GM04503 (cell line): Measurements from ENCODE around the gene OR51B4.
"Not testable (repeated sequence)": the region's sequence is repeated elsewhere in the genome, so short reads cannot be mapped to it uniquely, and the experiment has no call there.

Source experiments
- DNase-seq: peaks from one replicate; pipeline ENCODE4 v3.0.0-alpha.2; 2012; ENCODE audit warnings: low read depth

The OR51B4 gene, protein sequence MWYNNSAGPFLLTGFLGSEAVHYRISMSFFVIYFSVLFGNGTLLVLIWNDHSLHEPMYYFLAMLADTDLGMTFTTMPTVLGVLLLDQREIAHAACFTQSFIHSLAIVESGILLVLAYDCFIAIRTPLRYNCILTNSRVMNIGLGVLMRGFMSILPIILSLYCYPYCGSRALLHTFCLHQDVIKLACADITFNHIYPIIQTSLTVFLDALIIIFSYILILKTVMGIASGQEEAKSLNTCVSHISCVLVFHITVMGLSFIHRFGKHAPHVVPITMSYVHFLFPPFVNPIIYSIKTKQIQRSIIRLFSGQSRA

DNA sequence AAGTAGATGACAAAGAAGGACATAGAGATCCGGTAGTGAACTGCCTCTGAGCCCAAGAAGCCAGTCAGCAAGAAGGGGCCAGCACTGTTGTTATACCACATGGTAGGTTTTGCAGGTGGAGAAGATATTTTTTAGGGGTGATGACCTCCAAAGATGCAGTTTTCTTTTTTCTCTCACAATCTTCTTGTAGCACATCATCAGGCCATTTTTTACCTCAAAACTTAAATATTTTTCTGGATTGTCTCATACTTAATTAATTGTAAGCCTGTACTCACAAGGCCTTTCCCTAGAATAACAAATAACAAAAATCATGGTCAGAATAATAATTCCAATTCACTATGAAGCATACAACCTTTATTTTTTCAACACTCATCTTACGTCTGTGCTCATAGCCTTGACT is at the start of gene OR51B4:
Gene OR51B4, minus strand, starts transcription at position 101 of the 400 bp plus-strand sequence. Its CDS starts 0 bp downstream, at position 101.
- no peak for DNase-seq

DNA sequence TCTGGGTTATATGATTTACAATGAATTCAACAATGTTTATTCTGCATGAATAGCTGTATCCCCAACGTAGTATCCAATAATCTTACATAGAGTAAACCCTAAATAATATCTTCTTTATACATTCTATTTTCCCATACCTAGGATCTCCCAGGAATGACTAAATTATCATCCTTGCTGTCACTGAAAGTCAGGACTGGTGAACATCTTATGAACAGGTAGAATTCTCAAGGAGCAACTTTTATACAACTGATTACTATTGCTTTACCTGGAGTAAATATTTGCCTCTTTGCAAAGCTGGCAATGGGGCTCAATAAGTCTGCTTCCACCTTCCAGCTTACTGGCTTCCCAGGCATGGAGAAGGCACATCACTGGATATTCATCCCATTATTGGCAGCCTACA is 49.5 kb upstream of the OR51B4 start, which contains the start of gene OR51B6:
Gene OR51B6, plus strand, starts transcription at position 301 of the 400 bp plus-strand sequence. Its CDS starts 0 bp downstream, at position 301.
- DNase-seq, result no peak

DNA sequence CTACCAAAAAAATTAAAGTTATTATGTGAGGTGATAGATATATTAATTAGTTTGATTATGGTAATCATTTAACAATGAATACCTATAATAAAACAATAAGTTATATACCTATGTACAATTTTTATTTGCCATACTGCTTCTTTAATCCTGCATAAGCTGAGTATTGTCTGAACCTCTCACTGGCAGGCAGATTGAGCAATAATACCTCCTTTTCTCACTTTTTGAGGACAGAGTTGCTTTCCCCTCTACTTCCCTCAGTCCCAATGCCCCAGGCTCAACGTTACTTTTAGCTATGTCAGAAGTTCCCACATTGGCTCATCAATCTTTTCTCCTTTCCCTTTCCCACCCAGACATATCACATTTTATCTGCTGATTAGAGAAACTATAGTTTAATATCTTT is 47.8 kb upstream of the OR51B4 start:
- DNase-seq, result no peak

DNA sequence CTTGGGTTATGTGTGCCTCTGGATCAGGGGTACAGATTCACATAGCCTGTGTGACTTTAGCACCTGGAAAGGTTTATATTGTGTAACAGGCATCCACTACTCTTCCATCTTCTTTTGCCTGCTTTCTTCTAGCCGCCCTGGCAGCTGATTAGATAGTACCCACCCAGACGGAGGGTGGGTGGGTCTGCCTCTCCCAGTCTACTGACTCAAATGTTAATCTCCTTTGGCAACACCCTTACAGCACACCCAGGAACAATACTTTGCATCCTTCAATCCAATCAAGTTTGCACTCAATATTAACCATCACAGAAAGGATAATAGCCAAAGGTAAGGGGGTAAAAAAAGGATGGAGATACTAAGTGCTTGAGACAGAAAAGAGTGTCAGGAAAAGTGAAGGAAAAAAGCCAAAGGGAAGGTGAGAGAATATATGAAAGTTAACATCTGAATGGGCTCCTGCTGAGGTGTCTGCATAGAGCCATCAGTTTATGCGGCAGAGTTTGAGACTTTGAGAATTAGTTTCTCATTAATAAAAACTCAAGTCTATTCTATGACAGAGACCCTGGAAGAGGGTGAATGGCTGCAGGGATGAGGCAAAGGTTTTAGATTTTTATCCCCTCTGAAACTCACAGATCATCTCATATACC is 46.9 kb upstream of the OR51B4 start:
- DNase-seq, result no peak

DNA sequence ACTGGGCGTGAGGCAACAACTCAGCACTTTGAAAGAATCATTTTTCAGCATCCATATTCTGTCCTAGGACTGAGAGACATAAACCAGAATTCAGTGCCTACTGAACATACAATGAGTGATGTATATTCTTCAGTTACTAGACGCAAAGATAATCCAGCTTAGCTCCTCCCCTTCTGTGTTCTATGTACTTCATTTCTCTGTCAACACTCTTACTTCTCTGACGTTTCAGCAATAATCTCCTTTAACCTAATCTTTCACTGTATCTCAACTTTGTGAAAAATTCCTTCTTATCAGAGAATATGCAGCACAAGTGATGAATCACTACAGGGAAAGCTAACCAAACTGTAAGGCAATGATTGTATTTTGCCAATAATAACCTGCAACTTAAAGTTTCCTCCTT is 44.1 kb upstream of the OR51B4 start:
- no peak for DNase-seq

DNA sequence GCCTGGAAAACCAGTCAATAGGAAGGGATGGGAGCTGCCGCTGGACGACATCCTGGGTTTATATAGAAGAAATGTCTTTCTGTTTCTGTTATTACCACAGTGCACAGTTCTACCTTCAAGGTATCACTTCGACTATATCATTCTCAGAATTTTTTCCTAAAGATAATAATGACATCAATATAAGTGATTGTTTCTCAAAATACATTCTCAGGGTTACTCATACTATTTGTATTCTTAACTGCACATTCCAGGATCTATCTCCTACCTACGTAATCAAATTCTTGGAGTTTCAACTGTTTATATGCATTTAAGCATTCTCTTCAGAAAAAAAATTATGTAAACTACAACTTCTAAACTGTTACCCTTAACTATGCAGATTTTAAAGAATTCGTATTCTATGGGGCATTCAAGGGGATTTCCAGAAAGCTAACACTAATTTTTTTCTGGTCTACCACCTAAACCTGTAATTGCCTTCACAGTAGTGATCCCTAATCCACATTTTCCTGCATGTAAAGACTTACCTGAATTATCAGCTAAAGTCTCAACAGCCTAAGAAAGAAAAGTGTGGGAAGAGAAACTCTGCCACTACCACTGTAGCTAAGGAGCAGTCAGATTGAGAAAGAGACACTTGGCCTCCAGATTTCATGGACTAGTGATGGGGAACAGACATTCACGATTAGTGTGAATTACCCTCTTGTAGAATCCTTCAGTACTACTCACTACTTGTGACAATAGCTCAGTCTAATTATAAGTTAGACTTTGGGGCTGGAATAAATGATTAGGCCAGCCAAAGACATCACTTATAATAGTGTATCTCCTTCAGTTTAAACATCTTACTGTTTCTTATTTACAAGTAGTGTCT is 42.0 kb upstream of the OR51B4 start, which contains the start of gene OR51B5:
Gene OR51B5, minus strand, starts transcription at position 51 of the 862 bp plus-strand sequence. Its CDS starts 0 bp downstream, at position 51.
- no peak for DNase-seq

DNA sequence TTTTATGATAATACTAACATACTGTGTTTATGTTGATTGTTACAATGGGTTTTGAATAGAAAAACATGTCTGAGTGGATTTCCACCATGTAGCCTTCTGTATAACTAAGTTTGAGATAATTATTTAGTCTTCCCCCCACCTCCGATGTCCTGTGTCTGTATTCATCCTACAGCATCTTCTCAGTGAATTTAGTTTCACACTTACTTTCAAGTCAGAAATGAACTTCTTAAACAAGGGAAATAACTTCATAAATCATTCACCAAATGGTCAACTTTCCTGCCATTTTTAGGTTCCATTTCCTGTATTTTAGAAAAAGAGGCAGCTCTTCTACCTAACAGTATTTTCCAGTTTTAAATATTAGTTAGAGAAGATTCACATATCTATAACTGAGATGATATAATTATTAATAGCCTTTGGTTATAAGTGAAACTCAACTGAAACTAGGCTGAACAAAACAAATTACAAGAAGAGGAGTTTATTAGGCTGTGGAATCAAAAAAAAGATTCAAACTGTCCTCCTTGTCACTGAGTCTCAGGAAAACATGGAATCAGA is 38.1 kb upstream of the OR51B4 start:
- DNase-seq, result no peak

DNA sequence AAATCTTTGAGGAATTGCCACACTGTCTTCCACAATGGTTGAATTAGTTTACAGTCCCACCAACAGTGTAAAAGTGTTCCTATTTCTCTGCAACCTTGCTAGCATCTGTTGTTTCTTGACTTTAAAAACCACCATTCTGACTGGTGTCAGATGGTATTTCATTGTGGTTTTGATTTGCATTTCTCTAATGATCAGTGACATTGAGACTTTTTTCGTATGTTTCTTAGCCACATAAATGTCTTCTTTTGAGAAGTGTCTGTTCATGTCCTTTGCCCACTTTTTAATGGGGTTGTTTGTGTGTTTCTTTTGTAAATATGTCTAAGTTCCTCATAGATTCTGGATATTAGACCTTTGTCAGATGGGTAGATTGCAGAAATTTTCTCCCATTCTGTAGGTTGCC is 35.5 kb upstream of the OR51B4 start:
- DNase-seq, result not testable (repeated sequence)

DNA sequence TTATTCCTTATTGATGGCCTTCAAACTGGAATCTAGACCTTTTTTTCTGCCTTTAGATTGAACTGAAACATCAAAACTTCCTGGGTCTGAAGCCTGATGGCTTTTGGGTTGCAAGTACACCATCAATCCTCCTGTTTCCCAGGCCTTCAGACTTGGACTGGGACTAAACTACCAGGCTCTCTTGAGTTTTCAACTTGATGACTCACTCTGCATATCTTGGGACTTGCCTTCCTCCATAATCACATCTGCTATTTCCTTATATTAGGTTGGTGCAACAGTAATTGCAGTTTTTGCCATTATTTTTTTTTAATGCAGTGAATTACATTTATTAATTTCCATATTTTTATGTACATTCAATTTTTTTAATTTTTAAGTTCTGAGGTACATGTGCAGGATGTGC is 34.6 kb upstream of the OR51B4 start:
- DNase-seq, result peak; percentile 23

DNA sequence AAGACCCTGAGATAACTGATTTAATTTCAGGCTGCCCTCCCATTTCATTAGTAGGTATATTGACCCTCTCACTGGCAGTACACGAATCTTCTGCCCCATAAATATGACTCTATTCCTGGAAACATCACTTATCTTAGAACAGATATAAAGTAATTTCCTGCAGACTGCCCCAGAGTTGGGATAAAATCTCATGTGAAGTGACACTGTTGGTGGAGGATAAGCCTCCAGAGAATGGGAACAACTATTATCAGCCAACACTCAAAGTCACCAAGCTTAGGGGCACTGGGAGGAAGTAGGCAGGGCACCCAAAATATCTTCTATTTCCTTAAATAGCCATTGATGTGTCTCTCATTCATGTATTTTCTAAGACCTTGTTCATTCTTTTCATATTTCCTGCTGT is 33.4 kb upstream of the OR51B4 start:
- DNase-seq, result no peak

DNA sequence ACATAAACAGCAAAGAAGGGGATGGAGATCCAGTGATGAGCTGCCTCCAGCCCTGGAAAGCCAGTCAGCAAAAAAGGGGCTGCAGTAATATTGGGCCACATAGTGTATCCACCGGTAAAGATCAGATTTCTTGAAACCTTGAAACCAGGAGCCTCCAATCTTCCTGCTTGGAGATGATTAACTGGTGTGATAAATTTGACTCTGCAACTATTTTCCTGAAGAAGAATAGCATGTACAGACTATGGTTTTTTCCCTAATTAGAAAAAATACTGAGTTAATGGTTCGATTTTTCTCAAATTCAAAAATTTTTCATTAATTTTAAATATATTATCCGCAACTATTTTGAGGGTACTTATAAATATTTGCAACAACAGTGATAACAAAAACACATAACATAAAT is 22.5 kb upstream of the OR51B4 start, which contains the start of gene OR51B2:
Gene OR51B2, minus strand, starts transcription at position 101 of the 400 bp plus-strand sequence. Its CDS starts 0 bp downstream, at position 101.
- no peak for DNase-seq

DNA sequence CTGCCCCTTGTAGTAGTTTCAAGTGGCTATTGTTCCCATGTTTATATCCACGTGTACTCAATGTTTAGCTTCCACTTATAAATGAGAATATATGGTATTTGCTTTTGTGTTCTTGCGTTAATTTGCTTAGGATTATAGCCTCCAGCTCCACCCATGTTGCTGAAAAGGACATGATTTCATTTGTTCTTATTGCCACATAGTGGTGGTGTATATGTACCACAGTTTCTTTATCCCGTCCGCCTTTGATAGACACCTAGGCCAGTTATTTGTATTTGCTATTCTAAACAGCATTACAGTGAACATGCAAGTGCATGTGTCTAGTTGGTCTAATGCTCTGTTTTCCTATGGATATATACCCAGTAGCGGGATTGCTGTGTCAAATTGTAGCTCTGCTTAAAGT is 15.5 kb upstream of the OR51B4 start:
- no peak for DNase-seq

DNA sequence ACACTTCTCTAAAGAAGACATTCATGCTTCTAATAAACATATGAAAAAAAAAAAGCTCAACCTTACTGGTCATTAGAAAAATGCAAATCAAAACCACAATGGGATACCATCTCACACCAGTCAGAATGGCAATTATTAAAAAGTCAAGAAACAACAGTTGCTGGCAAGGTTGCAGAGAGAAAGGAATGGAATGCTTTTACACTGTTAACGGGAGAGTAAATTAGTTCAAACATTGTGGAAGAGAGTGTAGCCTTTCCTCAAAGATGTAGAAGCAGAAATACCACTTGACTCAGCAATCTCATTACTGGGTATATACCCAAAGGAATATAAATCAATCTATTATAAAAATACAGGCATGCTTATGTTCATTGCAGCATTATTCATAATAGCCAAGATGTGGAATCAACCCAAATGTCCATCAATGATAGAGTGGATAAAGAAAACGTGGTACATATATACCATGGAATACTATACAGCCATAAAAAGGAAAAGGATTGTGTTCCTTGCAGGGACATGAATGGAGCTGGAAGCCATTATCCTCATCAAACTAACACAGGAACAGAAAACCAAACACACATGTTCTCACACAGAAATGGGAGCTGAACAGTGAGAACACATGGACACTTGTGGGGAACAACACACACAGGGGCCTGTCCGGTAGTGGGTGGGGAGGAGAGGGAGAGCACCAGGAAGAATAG is 11.7 kb upstream of the OR51B4 start:
- DNase-seq, result not testable (repeated sequence)

DNA sequence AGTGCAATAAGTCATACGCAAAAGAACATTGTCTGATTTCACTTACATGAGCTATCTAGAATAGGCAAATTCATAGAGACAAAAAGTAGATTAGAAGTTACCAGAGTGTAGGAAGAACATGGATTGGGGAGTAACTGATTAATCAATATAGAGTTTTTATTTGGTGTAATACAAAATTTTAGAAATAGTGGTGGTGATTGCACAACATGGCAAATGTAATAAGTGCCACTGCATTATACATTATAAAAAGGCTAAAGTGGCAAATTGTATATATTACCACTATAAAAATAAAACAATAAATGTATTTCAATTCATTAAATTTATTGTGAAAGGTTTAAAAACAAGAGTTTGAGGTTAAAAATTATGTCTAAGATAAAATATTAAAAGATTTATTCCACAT is 8.7 kb upstream of the OR51B4 start:
- no peak for DNase-seq

DNA sequence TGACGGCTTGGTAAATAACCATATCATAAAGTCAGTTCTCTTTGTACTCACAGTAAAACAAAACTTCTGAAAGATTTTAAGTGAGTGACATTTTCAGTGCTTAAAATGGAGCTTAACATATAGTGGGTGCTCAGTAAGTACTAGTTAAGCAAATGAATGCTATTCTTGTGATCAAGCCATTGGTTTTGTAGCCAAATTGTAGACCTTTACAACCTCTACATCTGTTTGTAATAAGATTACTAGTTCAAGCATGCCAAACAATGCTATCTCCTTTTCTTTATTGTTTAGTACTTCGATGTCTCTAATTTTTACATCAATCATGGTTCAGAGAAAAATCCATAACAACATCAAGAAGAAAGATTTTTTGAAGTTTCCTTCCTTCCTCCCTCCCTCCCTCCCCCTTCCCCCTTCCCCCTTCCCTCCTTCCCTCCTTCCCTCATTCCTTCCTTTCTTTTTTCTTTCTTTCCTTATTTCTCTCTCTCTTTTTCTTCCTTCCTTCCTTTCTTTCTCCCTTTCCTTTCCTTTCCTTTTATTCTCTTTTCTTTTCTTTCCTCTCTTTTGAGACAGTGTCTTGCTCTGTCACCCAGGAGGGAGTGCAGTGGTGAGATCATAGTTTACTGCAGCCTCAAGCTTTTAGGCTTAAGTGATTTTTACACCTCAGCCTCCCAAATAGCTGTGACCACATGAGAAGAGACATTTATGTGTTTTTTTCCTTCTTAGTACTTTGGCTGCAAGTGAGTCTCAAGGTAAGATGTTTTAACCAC is 5.7 kb upstream of the OR51B4 start:
- no peak for DNase-seq

DNA sequence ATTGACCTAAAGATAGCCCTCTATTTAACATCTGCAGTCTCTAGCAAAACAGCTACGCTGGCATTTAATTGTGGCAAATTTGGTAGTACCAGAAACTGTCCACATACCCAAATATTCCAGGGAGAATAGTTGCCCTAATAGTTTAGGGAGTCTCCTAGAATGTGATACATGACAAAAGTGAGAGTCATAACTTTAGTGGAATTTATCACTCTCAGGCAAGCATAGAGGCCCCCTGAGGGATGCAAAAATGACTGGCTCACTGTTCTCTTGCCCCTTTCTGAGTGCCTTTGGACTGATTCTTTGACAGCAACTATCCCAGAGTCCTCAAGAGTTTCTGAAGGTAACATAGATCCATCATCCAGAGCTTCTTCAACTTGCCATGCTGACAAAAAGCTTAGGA is 2.3 kb upstream of the OR51B4 start:
- no peak for DNase-seq

DNA sequence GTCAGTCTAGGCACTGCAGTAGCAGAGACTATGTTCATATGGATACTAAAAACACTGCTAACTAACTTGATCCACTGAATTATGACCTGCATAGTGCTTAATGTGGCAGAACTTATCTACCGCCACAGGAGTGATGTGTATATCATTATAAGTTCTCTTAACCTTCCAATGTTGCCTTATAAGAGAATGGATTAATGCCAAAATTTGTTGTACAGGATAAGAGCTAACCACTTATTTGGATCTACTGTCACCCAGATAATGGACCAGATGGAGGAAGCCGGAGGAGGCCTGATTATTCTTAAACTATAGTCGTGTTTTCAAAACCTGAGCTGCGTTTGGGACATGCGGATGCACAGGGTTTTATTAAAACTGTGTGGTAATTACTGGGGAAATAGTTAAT is 1.9 kb upstream of the OR51B4 start:
- DNase-seq, result no peak

DNA sequence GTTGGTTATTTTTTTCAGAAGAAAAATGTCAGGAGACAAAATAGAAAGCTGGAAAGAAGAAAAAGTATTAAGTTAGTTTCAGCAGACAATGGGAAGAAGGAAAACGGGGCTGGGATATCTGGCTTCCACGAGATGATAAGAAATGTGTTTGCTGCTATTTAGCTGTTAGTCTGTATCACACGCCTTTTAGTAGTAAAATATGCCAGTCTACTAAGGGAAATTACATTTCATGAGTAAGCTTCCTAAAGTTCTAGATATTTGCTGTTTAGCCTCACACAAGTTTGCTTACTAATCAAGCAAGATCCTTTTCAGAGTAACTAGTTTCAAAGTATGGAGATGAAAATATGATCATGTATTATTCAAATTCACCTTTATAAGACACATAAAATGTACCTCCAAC is 1.5 kb downstream of the OR51B4 start:
- DNase-seq, result no peak

DNA sequence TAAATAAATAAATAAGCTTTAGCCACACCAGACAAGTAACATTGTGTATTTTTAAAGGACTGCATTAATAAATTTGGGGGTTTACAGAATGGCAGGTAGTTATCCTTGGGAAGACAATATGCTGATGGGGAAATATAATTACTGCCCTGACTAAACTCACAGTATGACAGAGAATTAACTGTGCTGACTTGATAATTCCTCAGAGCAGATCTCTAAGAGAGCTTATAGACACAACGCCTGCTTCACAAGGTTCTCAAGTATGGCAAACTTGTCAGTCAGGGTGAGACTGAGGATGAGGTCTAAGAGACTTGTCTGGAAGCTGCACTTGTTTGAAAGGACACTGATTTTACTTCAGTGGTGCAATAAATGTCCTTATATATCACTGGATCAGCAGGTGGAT is 3.3 kb downstream of the OR51B4 start:
- no peak for DNase-seq

DNA sequence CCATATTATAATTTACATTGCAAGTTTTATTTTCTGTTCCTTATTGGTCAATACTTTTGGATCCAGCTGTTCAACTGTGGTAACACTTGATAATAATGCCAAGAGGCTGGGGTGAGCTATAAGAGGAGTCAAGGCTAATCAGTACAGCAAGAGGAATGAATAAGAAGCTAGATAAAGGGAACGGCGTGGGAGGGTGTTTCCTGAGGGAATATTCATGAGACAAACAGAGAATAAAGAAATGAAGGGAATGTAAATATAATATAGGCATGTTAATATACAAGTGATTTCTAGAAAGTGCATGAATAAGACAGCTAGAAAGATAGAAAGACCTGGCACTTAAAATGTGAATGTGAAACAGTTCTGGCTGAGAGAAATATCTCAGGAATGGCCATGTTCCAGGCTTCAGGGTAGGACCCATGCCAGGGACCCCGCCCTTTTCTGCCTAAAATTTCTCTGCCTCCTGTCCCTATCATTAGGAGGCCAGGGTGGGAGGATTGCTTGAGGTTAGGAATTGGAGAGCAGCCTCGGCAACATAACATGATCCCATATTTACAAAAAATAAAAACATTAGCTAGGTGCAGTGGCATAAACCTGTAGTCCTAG is 3.9 kb downstream of the OR51B4 start:
- no peak for DNase-seq
